NCI-H524 treated with DMSO at 0.1 percent for 48 hours (cell line): ENCODE results near the gene TBC1D17.

Experiments used
- DNase-seq: peaks from one replicate; lab custom pipeline; 2025; lab: John Stamatoyannopoulos, UW

The TBC1D17 gene

DNA sequence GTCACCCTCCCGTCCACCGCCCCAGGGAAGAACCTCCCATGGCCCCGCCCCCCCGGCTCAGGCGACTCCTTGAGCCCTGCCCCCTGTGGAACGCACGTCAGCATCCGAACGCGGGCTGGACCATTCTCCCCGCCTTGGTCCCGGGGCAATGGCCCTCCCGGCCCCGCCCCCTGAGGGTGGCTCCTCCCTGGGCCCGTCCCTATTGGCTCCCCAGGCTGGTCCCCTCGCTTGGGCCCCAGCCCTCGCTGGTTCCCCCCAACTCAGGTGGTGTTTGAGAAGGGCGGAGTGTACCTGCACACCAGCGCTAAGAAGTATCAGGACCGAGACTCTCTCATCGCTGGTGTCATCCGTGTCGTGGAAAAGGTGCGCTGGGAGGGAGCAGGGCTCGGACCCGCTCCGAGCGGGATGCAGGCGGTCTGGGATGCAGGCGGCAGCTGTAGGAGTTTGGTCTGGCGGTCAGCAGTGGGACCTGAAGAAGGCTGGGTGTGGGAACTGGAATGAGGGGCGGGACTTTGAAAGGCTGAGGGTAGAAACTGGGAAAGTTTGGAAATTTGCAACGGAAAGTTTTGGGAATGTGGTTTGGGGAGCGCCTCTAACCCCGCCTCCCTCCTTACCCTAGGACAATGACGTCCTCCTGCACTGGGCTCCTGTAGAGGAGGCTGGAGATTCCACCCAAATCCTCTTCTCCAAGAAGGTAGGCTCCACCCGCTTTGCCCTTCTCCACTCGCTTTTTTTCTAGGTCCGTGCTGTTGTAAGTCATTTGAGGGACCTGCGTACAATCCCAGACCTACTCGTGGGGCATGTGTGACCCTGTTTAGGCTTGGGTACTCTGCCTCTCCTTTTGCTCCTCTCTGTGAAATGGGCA is 609 bp downstream of the TBC1D17 start:
- peak; percentile 61 for DNase-seq

DNA sequence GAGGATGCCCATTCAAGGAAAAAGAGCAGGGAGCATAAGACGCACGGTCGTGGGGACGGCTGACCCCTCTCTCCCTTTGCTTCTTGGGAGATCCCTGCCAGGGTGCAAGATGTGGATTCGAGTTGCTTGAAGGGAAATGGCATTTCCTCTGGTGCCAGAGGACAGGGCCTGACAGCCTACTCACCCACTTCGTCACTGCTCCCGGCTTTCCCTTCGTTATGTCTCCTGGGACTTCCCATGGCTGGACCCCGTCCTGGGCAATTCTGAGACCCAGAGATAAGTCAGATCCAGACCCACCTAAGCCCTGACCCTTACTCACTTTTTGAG is 1.2 kb downstream of the TBC1D17 start:
- no peak for DNase-seq

DNA sequence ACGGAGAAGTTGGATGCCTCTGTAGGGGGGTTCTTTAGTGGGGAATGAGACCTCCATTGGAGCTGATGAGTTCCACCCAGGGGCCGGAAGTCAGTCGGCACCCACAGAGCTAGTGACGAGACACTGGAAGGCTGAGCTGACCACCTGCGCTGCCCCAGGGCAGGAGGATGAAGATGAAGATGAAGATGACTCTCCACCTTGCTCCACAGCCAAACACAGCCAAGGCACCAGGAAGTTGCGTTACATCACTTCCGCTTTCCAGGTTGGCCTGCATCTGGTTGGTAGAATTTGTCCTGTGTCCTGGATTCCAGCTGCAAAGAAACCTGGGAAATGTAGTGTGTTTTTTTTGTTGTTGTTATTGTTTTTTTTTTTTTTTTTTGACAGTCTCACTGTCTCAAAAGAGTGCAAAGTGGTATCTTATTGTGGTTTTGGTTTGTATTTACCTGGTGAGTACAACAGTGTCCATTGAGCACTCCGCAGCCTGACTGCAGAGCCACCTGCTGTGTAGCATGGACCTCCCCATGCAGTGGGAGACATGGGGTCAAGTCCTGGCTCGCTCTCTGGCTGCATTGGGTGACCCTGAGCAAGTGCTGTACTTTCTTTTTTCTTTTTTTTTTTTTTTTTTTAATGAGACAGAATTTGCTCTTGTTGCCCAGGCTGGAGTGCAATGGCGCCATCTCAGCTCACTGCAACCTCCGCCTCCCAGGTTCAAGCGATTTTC is 1.9 kb downstream of the TBC1D17 start:
- no peak for DNase-seq

DNA sequence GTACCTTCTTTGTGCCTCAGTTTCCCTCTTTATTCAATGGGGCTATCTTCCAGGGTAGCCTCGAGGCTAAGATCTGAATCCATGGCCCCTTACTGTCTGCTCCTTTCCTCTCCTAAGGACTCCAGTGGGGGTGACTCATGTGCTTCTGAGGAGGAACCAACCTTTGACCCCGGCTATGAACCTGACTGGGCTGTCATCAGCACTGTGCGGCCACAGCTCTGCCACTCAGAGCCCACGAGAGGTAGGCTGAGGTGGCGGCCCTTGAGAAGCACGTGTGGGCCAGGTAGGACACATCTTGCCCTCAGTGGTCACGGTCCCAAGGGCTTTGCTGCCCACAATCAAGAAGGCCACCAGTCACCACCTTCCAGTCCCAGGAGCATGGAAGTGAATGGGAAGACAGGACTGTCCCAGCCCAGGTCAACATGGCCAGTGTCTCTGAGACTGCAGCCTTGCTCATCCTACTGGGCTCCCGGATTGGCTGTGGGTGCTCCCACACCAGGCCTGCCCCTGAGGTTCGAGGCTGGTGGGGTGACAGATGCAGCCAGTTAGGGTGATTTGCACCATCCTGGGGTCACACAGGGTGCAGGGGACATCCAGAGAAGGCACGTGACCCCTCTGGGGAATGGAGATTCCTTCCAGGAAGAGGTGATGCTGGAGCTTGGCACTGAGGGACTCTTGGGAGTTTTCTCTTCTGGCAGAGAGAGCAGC is 2.8 kb downstream of the TBC1D17 start:
- no peak for DNase-seq

DNA sequence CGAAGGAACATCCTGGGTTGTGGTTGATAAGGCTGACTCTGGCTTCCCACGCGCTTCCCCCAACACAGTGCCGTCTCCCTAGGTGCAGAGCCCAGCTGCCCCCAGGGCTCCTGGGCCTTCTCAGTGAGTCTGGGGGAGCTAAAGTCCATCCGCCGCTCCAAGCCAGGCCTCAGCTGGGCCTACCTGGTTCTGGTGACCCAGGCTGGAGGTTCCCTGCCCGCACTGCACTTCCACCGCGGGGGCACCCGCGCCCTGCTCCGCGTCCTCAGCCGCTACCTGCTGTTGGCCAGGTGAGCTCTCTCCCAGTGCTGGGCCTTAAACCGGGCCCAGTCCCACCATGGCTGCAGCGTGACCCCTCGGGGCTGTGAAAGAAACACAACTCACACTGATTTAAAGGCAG is 3.7 kb downstream of the TBC1D17 start:
- no peak for DNase-seq

DNA sequence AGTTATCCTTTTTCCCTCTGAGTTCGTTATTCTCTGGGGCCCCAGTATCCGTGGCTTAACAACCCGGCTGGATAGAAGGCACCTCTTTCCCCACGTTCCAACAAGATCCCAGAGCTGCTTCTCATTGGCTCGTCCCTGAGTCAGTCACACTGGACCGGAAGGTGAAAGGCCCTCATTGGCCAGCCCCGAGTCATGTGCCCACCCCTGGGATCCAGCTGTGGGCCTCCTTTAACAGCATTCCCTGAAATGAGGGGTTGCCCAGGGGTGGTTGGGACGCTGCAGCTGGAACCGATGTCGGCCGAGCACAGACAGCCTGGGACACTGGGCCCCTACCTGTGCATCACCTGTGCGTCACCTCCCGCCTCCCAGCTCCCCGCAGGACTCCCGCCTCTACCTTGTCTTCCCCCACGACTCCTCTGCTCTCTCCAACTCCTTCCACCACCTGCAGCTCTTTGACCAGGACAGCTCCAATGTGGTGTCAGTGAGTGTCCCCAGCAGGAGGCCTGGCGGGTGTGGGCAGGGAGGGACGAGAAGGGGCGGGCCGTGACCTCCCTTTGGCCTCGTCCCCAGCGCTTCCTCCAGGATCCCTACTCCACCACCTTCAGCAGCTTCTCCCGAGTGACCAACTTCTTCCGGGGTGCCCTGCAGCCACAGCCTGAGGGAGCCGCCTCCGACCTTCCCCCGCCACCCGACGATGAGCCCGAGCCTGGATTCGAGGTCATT is 4.3 kb downstream of the TBC1D17 start:
- DNase-seq, result no peak

DNA sequence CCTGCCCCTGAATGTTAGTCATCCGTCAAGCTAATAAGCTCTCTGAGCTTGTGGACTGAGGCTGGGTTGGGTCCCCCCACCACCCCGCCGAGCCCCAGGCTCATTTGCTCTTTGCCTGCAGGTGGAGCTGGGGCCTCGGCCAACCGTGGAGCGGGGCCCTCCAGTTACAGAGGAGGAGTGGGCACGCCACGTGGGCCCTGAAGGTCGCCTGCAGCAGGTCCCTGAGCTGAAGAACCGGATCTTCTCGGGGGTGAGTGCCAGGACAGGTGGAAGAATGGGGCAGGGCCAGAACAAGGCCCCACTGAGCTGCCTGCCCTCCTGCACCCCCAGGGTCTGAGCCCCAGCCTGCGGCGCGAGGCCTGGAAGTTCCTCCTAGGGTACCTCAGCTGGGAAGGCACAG is 5.1 kb downstream of the TBC1D17 start:
- no peak for DNase-seq

DNA sequence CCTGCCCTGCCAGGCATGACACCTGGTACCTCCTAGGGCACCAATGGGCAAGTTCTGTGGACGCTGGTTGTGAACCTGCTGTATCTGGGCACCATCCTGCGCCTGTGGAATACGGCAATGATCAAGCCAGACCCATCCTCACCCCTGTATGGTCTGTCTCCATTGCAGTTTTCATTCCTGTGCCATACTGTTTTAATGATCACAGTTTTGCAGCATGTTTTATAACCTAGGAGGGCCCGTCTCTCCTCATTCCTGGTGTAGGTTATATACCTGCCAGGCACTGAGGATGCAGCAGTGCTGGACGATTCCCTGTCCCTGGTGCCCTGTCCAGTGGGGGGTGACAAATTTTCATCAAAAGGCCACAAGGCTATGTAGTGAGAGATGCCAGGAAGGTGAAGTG is 5.6 kb downstream of the TBC1D17 start:
- no peak for DNase-seq

DNA sequence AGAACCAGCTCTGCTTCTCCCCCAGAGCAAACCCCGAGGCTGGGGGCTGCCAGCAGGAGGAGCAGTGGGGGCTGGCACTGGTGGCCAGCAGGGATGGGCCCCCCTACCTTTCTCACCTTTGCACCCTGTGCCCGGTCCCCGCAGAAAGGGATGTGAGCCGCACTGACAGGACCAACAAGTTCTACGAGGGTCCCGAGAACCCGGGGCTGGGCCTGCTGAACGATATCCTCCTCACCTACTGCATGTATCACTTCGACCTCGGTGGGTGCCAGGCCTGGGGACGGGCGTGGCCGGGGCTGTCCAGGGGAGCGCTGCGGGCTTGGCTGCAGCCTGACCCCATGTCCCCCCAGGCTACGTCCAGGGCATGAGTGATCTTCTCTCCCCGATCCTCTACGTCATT is 6.6 kb downstream of the TBC1D17 start:
- no peak for DNase-seq

DNA sequence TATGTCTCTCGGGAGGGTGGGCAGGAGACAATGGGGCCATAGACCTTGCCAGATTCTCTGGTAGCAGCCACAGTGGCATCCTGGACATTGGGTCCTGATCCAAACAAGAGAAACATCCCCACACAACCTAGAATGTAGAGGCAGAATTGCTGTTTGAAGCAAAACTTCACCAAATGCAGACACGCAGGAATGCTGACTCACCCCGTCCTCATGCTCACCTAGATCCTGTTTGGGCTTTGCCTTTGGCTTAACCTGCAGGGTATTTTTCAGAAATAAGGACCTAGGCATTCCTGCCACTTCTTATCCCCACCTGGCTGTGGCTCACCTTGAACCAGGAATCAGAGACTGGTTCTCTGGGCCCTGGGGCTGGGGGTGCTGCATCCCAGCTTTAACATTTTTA is 7.3 kb downstream of the TBC1D17 start:
- no peak for DNase-seq

DNA sequence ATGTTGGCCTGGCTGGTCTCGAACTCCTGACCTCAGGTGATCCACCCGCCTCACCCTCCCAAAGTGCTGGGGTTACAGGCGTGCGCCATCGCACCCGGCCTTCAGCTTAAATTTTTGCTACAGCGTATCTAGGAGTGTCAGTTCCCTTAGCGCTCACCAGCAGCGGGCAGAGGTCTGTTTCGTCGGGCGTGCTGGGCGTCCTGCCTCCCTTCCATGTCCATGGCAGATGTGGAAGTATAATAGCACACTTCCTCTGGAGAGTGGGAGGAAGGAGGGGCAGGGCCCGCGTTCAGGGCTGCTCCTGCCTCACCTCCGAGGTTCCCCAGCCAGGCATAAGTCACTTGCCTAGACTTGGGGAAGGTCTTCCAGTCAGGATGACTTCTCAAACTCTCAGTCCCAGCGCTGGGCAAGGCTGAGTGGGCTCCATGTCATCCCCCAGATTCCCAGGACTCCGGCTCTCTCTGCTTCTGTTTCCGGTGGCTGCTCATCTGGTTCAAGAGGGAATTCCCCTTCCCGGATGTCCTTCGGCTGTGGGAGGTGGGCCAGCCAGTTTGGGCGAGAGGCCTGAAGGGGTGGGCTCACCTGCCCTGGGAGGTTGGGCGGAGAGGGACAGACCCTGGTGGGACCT is 9.6 kb downstream of the TBC1D17 start:
- no peak for DNase-seq

DNA sequence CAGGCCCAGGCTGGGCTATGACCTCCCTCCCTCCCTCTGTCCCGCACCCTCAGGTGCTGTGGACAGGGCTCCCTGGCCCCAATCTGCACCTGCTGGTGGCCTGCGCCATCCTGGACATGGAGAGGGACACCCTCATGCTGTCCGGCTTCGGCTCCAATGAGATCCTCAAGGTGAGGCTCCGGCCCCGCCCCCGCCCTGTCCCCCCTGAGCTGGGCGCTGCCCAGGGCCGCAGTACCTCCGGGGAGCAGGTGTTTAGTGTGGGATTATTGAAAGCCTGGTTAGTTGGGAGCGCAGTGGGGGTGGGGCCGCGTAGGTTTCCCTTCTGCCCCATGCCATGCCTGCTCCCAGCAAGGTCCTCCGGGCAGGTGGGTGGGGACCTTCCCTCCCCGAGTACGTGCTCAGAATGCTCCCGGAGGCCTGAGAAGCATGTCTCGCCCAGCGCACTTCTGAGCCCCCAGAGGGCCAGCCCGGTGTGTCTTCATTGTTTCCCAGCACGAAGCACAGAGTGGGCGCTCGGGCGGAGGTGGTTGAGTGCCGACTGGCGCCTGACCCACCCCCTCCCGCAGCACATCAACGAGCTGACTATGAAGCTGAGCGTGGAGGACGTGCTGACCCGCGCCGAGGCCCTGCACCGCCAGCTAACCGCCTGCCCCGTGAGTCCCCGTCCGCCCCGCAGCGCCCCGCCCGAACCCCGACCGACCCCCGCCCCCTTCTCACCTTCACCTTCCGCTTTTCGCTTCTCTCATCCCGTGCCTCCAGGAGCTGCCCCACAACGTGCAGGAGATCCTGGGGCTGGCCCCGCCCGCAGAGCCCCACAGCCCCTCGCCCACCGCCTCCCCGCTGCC is 10.4 kb downstream of the TBC1D17 start:
- DNase-seq, result no peak

DNA sequence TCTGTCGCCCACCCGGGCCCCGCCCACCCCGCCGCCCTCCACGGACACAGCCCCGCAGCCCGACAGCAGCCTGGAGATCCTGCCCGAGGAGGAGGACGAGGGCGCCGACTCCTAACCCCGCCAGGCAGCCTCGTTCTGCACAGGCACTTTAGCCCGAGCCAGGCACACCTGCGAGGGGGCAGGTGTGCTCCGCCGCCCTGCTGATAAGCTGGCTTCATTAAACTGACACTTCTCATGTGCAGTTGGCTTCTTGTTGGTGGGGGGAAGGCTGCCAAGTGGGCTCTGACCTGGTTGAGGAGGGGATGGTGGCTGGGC is 11.0 kb downstream of the TBC1D17 start:
- DNase-seq, result no peak

DNA sequence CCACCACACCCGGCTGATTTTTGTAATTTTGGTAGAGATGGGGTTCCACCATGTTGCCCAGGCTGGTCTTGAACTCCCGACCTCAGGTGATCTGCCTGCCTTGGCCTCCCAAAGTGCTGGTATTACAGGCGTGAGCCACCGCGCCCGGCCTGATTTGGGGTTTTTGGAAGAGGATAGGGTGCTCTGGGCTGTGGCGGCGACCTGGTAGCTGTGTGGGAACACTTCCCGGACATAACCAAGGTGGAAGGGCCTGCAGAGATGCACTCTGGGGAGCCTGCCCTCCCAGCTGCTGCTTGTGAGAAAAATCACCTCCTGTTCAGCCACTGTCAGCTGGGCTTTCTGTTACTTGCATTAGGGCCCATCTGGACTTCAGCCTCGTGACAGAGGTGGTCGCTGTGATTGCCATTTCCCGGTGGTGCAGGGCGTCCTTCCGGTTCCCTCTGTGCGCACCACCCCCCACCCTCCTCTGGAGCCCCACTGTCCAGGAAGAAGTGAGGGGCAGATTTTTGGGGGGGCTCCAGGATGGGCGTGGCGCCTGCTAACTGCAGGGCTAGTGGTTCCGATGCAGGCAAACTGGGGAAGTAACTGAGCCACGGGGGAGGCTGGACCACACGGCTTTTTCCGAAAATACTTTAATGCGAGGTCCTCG is 11.7 kb downstream of the TBC1D17 start:
- DNase-seq, result no peak

DNA sequence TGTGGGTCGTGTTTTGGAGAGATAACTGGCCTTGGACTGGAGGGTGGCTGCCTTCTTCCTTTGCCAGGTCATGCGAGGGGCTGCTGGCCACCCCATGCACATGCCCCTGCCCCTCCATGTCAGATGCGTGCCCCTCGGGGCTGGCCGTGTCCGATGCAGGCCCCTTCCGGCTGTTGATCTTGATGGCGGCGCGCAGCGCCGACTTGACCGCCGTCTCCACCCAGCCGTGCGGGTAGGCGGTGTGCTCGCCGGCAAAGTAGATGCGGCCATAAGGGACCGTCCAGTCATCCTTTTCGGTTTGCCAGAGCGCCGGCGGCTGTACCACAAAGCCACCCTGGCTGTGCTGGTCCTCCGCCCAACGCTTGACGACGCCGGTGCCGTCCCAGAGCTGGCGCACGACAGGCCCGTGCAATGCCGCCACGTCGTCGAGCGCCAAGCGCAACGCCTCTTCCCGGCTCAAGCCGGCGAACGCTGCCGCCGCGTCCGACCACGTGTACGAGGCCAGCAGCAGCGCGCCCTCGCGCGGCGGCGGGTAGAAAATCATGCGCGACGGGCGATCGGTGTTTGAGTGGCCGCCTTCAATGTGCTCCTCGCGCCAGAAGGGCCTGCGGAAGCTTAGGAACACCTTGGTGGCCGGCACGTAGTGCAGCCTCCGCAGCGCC is 12.3 kb downstream of the TBC1D17 start:
- no peak for DNase-seq

DNA sequence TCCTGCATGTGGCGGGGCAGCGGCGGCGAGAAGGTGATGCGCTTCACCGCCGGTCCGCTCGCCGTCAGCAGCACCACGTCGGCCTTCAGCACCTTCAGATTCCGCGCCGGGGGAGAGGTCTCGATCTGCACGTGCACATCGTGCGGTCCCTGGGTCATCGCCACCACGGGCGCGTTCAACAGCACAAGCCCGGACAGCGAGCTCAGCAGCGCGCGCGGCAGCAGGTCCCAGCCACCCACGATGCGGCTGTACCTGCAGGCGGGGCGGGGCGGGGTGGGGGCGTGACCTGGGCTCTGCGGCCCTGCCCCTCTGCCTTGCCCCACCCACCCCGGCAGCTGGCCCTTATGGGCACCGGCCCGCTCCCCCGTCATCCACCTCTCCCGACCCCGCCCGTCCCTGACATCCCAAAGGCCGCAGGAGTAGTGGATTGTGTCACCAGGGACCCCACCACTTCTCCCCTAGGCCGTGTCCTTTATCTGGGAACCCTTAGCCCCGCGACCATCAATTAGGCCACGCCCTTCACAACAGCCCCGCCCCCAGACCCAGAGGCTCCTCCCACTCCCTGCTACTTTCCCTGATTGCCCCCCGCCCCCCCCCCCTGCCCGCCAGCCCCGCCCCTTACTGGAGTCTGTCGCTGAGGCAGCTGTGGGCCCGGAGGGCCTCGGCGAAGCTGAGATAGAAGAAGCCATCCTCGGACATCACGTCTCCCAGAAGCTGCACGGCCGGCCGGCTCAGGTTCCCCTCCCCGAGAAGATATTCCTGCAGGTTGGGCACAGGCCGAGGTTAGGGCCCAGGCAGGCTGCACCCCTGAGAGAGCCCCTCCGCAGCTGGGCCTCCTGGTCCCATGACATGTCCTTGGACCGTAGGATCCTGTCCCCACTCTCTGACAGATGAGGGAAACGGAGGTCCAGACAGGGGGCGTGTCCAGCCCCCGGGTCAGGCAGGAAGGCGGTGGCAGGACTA is 13.1 kb downstream of the TBC1D17 start:
- no peak for DNase-seq

DNA sequence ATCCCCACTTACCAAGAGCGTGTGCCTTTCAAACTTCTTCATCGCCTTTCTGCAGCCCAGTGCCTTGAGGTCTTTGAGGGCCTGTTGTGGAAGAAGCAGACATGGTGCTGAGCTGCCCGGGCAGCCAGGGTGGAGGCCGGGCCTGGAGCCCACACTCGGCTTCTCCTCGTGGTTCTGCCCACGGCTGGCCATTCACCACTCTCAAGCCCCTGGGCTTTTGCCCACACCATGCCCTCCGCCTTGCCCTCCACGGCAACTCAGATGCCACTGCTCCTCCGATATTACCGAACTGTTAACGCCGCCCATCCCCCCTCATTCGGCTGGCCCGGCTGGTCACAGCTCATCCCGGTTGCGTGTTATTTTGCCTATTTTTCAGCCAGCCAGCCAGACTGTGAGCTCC is 13.9 kb downstream of the TBC1D17 start:
- no peak for DNase-seq

DNA sequence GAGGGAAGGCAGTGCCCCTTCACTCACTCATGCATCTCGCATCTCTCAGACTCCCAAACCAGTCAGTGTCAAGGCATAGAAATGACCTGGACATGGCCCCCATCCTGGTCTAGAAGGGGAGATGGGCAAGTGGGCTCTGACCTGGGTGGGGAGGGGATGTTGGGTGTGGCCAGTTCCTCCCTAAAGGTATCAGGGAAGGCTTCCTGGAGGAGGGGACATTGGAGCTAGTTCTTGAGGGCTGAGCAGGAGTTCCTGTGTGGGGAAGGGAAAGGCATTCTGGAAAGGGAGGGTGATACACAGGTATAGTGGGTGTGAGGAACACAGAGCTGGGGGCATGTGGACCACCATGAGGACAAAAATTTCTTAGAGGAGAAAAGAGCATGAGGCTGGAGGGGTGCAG is 15.2 kb downstream of the TBC1D17 start:
- no peak for DNase-seq
